ENCODE results near the gene KLHL4.
"Not testable (repeated sequence)": the region's sequence is repeated elsewhere in the genome, so short reads cannot be mapped to it uniquely, and the experiment has no call there.

KLHL4 gene

GRCh38 chrX:87641439-87641838, 123.8 kb downstream of the KLHL4 start:
- not testable (repeated sequence) for DNase-seq (ENCODE audit: low read depth in 2 of 2, low spot score in 1 of 2)

GRCh38 chrX:87661761-87662160, 144.2 kb downstream of the KLHL4 start:
- no peak for DNase-seq (ENCODE audit: low read depth in 2 of 2, low spot score in 1 of 2)

GRCh38 chrX:87663421-87663820, 145.8 kb downstream of the KLHL4 start:
- no peak for DNase-seq (ENCODE audit: low read depth in 2 of 2, low spot score in 1 of 2)

- DNase-seq (ENCODE audit: low read depth in 2 of 2, low spot score in 1 of 2), result no peak
These were observed 146.8 kb downstream of the KLHL4 start for GRCh38 chrX:87664381-87664780.

- no peak for DNase-seq (ENCODE audit: low read depth in 2 of 2, low spot score in 1 of 2)
These were observed 162.2 kb downstream of the KLHL4 start for GRCh38 chrX:87679849-87680248.

- DNase-seq (ENCODE audit: low read depth in 2 of 2, low spot score in 1 of 2), result no peak
These were observed 170.1 kb downstream of the KLHL4 start for GRCh38 chrX:87687703-87688102.

GRCh38 chrX:87688113-87688748, 170.6 kb downstream of the KLHL4 start:
- not testable (repeated sequence) for DNase-seq (ENCODE audit: low read depth in 2 of 2, low spot score in 1 of 2)

- DNase-seq (ENCODE audit: low read depth in 2 of 2, low spot score in 1 of 2), result not testable (repeated sequence)
These were observed 171.6 kb downstream of the KLHL4 start for GRCh38 chrX:87689218-87689617.

- no peak for DNase-seq (ENCODE audit: low read depth in 2 of 2, low spot score in 1 of 2)
These were observed 175.6 kb downstream of the KLHL4 start for GRCh38 chrX:87693204-87693603.

- DNase-seq (ENCODE audit: low read depth in 2 of 2, low spot score in 1 of 2), result no peak
These were observed 179.8 kb downstream of the KLHL4 start for GRCh38 chrX:87697409-87697808.

- no peak for DNase-seq (ENCODE audit: low read depth in 2 of 2, low spot score in 1 of 2)
These were observed 185.2 kb downstream of the KLHL4 start for GRCh38 chrX:87702795-87703194.

GRCh38 chrX:87703469-87703868, 185.9 kb downstream of the KLHL4 start:
- DNase-seq (ENCODE audit: low read depth in 2 of 2, low spot score in 1 of 2), result not testable (repeated sequence)

- DNase-seq (ENCODE audit: low read depth in 2 of 2, low spot score in 1 of 2), result no peak
These were observed 188.5 kb downstream of the KLHL4 start for GRCh38 chrX:87706134-87706533.

- DNase-seq (ENCODE audit: low read depth in 2 of 2, low spot score in 1 of 2), result no peak
These were observed 193.0 kb downstream of the KLHL4 start for GRCh38 chrX:87710580-87710979.

All from stimulated activated CD8-positive, alpha-beta memory T cell treated with anti-CD3 and anti-CD28 coated beads, Interleukin-4, amount 100 ng/mL, for 1 hour (primary cell).